Panc1 (cell line): ENCODE measurements around the gene ERCC1.

Experiments
- CTCF ChIP-seq: fragments of 450-650 bp; IDR thresholded peaks from 2 replicates; pipeline ENCODE4 v1.5.1; 2017; ENCODE audit warnings: mild to moderate bottlenecking
- SIN3A ChIP-seq: IDR thresholded peaks from 2 replicates; pipeline ENCODE4 v1.6.1; 2012; ENCODE audit warnings: low read depth, mild to moderate bottlenecking, low read length, moderate library complexity, borderline replicate concordance; ENCODE audit not compliant: insufficient read depth

GRCh38 chr19:45420356-45420755 is 3.4 kb downstream of the ERCC1 start:
- TF ChIP-seq CTCF (no peak), SIN3A (no peak)
